Muscle layer of colon (tissue), 2 donors: ENCODE measurements around the gene RHBDD1.

Experiments
- H3K27ac ChIP-seq: one replicate; pipeline ENCODE4 v1.7.0; 2013; ENCODE audit warnings: low read depth, mild to moderate bottlenecking, low read length, moderate library complexity
- H3K27me3 ChIP-seq, 2 donors: one replicate each; pipeline ENCODE4 v1.7.0; 2013; ENCODE audit warnings: low read length in 2 of 2, mild to moderate bottlenecking in 2 of 2; ENCODE audit not compliant: insufficient read depth in 2 of 2, control insufficient read depth in 1 of 2
- H3K36me3 ChIP-seq: one replicate; pipeline ENCODE4 v1.7.0; 2013; ENCODE audit warnings: mild to moderate bottlenecking, low read length; ENCODE audit not compliant: insufficient read depth
- H3K4me1 ChIP-seq: one replicate; pipeline ENCODE4 v1.7.0; 2013; ENCODE audit warnings: mild to moderate bottlenecking, low read length; ENCODE audit not compliant: insufficient read depth
- H3K4me3 ChIP-seq, 2 donors: one replicate each; pipeline ENCODE4 v1.7.0; 2013; ENCODE audit warnings: low read length in 2 of 2, low read depth in 1 of 2, mild to moderate bottlenecking in 1 of 2, moderate library complexity in 1 of 2
- H3K9ac ChIP-seq: one replicate; pipeline ENCODE4 v1.7.0; 2013; ENCODE audit warnings: low read length
- H3K9me3 ChIP-seq: one replicate; pipeline ENCODE4 v1.7.0; 2013; ENCODE audit warnings: mild to moderate bottlenecking, low read length
- donor health status: abdominal sarcoma.
- donor health status: Adenocarcinoma of cecum.

RHBDD1 gene

GRCh38 chr2:227025510-227025909, 189.7 kb downstream of the RHBDD1 start:
- H3K9ac ChIP-seq, result no peak overlapping the region
- H3K27ac ChIP-seq, result no peak overlapping the region
- no peaks in the 10 kb centered on the region for H3K9me3 ChIP-seq

GRCh38 chr2:227029426-227030105, 193.7 kb downstream of the RHBDD1 start:
- H3K9ac ChIP-seq, result no peak overlapping the region
- no peaks in the 10 kb centered on the region for H3K9me3 ChIP-seq
- no peak overlapping the region for H3K27ac ChIP-seq

More at GRCh38 chr2:227025510-227025909, 189.7 kb downstream of the RHBDD1 start:
- Histone ChIP-seq H3K27me3 (no peaks in the 10 kb centered on the region), H3K4me1 (no peaks in the 10 kb centered on the region), H3K36me3 (no peaks in the 10 kb centered on the region), H3K4me3 (no peak overlapping the region)

GRCh38 chr2:227030789-227031188, 194.9 kb downstream of the RHBDD1 start:
- Histone ChIP-seq H3K4me3 (no peak overlapping the region), H3K27me3 (no peaks in the 10 kb centered on the region), H3K36me3 (no peaks in the 10 kb centered on the region), H3K9me3 (no peaks in the 10 kb centered on the region), H3K9ac (no peak overlapping the region), H3K4me1 (peaks cover 20% of the 10 kb centered on the region), H3K27ac (no peak overlapping the region)

More at GRCh38 chr2:227029426-227030105, 193.7 kb downstream of the RHBDD1 start:
- no peak overlapping the region for H3K4me3 ChIP-seq
- peaks cover 14% of the 10 kb centered on the region for H3K4me1 ChIP-seq
- no peaks in the 10 kb centered on the region for H3K27me3 ChIP-seq
- no peaks in the 10 kb centered on the region for H3K36me3 ChIP-seq

- no peaks in the 10 kb centered on the region for H3K27me3 ChIP-seq
- H3K4me1 ChIP-seq, result peaks cover 25% of the 10 kb centered on the region
- H3K9me3 ChIP-seq, result no peaks in the 10 kb centered on the region
- H3K9ac ChIP-seq, result no peak overlapping the region
- no peaks in the 10 kb centered on the region for H3K36me3 ChIP-seq
- no peak overlapping the region for H3K27ac ChIP-seq
- H3K4me3 ChIP-seq, result no peak overlapping the region
Observed at GRCh38 chr2:227031379-227031778, 195.5 kb downstream of the RHBDD1 start.

GRCh38 chr2:227033471-227034148, 197.8 kb downstream of the RHBDD1 start:
- no peak overlapping the region for H3K9ac ChIP-seq
- no peak overlapping the region for H3K27ac ChIP-seq
- H3K36me3 ChIP-seq, result no peaks in the 10 kb centered on the region
- peaks cover 25% of the 10 kb centered on the region for H3K4me1 ChIP-seq
- no peak overlapping the region for H3K4me3 ChIP-seq
- H3K27me3 ChIP-seq, result no peaks in the 10 kb centered on the region
- H3K9me3 ChIP-seq, result no peaks in the 10 kb centered on the region

GRCh38 chr2:227035711-227036367, 200.0 kb downstream of the RHBDD1 start:
- Histone ChIP-seq H3K4me3 (no peak overlapping the region), H3K9ac (no peak overlapping the region), H3K9me3 (no peaks in the 10 kb centered on the region), H3K27ac (no peak overlapping the region), H3K36me3 (no peaks in the 10 kb centered on the region), H3K4me1 (peaks cover 25% of the 10 kb centered on the region), H3K27me3 (no peaks in the 10 kb centered on the region)

GRCh38 chr2:227036527-227036926, 200.7 kb downstream of the RHBDD1 start:
- Histone ChIP-seq H3K4me3 (no peak overlapping the region), H3K27ac (no peak overlapping the region), H3K27me3 (no peaks in the 10 kb centered on the region), H3K9me3 (no peaks in the 10 kb centered on the region), H3K36me3 (no peaks in the 10 kb centered on the region), H3K4me1 (peaks cover 25% of the 10 kb centered on the region), H3K9ac (no peak overlapping the region)

GRCh38 chr2:227038550-227039189, 202.8 kb downstream of the RHBDD1 start:
- Histone ChIP-seq H3K4me1 (peaks cover 18% of the 10 kb centered on the region), H3K9ac (no peak overlapping the region), H3K4me3 (no peak overlapping the region), H3K36me3 (no peaks in the 10 kb centered on the region), H3K27me3 (no peaks in the 10 kb centered on the region), H3K27ac (no peak overlapping the region), H3K9me3 (no peaks in the 10 kb centered on the region)

- H3K27me3 ChIP-seq, result no peaks in the 10 kb centered on the region
- no peaks in the 10 kb centered on the region for H3K4me1 ChIP-seq
- no peaks in the 10 kb centered on the region for H3K9me3 ChIP-seq
- no peaks in the 10 kb centered on the region for H3K36me3 ChIP-seq
- no peak overlapping the region for H3K9ac ChIP-seq
- H3K4me3 ChIP-seq, result no peak overlapping the region
- H3K27ac ChIP-seq, result no peak overlapping the region
Observed at GRCh38 chr2:227043981-227044380, 208.1 kb downstream of the RHBDD1 start.
